Measurements from ENCODE around the gene IQSEC1. TPM values are rescaled to one million over a fixed set of nuclear protein-coding genes. Genes with fewer than 3 reads are reported as not detected.

The IQSEC1 gene
- total and polyA plus RNA-seq, 9 of the 15 experiments (the other 6 are each of a cell fraction or from before 2014, with no cell fraction given), result 0.56 to 39.0 (median 6.8) TPM

DNA sequence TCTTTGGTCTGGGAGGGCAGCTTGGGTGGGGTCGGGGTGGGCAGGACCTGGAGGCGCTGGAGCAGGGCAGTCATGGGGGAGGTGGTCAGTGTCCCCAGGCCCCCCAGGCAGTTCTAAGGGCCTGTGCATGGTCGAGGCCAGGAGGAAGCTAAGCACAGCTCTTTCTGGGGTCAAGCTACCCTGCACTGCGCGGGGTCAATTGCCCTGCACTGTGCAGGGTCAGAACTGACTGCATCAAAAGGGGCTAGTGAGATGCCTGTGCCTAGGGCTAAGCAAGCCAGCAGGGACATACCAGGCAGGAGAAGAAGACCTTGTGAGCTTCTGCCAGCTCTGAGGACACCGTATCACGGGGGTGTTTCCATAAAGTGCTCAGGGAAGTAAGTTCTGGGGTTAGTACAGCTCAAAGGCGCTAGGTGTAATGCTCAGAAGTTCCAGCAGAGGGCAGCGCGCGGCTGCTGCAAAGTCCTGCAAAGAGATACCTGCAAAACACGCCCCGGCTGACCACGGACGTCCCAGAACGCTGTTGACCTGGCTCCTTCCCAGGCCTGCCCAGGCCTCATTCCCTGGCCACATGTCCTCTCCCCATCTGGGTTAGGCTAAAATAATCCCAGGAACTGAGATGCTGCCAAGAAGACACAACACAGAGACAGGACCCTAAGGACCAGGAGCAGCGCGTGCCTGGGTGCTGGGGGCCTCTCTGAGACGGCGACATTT is 18.8 kb upstream of the IQSEC1 start (continued):
- TF ChIP-seq, protein P1, sequence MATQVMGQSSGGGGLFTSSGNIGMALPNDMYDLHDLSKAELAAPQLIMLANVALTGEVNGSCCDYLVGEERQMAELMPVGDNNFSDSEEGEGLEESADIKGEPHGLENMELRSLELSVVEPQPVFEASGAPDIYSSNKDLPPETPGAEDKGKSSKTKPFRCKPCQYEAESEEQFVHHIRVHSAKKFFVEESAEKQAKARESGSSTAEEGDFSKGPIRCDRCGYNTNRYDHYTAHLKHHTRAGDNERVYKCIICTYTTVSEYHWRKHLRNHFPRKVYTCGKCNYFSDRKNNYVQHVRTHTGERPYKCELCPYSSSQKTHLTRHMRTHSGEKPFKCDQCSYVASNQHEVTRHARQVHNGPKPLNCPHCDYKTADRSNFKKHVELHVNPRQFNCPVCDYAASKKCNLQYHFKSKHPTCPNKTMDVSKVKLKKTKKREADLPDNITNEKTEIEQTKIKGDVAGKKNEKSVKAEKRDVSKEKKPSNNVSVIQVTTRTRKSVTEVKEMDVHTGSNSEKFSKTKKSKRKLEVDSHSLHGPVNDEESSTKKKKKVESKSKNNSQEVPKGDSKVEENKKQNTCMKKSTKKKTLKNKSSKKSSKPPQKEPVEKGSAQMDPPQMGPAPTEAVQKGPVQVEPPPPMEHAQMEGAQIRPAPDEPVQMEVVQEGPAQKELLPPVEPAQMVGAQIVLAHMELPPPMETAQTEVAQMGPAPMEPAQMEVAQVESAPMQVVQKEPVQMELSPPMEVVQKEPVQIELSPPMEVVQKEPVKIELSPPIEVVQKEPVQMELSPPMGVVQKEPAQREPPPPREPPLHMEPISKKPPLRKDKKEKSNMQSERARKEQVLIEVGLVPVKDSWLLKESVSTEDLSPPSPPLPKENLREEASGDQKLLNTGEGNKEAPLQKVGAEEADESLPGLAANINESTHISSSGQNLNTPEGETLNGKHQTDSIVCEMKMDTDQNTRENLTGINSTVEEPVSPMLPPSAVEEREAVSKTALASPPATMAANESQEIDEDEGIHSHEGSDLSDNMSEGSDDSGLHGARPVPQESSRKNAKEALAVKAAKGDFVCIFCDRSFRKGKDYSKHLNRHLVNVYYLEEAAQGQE (IDR thresholded peaks at IDR 0.05; ENCODE audit: borderline replicate concordance), result peak; percentile 78
- TF ChIP-seq, protein P1 (CRISPR knock-in tag; IDR thresholded peaks at IDR 0.05; ENCODE audit: low read depth), result no peak
- TF ChIP-seq ZNF263 (CRISPR knock-in tag; IDR thresholded peaks at IDR 0.05; ENCODE audit: borderline replicate concordance), result no peak
- TF ChIP-seq SMC3 (conservative IDR thresholded peaks at IDR 0.05; ENCODE audit: insufficient read depth, low read depth, low read length), result peak; percentile 79
- peak; percentile 40; the same call in 1 of the 2 replicates for TF ChIP-seq CXXC5 (CRISPR knock-in tag; IDR thresholded peaks at IDR 0.05)
- peak; percentile 34; the same call in 1 of the 2 replicates for TF ChIP-seq RREB1 (CRISPR knock-in tag; IDR thresholded peaks at IDR 0.05)
- TF ChIP-seq NRF1 (conservative IDR thresholded peaks at IDR 0.05 in 1 of 2, IDR thresholded peaks at IDR 0.05 in 1 of 2), result 0 out of 4 replicates have a peak, but pooled peaks of 1 of the 2 experiments have one; percentile 23
- TF ChIP-seq, protein P2, sequence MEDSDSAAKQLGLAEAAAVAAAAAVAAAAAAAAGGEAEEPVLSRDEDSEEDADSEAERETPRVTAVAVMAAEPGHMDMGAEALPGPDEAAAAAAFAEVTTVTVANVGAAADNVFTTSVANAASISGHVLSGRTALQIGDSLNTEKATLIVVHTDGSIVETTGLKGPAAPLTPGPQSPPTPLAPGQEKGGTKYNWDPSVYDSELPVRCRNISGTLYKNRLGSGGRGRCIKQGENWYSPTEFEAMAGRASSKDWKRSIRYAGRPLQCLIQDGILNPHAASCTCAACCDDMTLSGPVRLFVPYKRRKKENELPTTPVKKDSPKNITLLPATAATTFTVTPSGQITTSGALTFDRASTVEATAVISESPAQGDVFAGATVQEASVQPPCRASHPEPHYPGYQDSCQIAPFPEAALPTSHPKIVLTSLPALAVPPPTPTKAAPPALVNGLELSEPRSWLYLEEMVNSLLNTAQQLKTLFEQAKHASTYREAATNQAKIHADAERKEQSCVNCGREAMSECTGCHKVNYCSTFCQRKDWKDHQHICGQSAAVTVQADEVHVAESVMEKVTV (CRISPR knock-in tag; IDR thresholded peaks at IDR 0.05), result peak; percentile 81
- TF ChIP-seq ARID2 (IDR thresholded peaks at IDR 0.05), result peak; percentile 28; the same call in 1 of the 2 replicates
- TF ChIP-seq NONO (IDR thresholded peaks at IDR 0.05; ENCODE audit: low read depth in 2 of 2, low read length in 1 of 2), result no peak
